Breast epithelium (tissue), 4 donors: ENCODE measurements around the gene NLRP6. TPM values are rescaled to one million over a fixed set of nuclear protein-coding genes. Genes with fewer than 3 reads are reported as not detected.
A peak's percentile ranks its signal among the peaks of the same experiment; 100 is the strongest.

Experiments used
- DNase-seq, 2 donors: peaks; one replicate each; pipeline ENCODE4 v3.0.0-alpha.2; 2019; ENCODE audit warnings: low spot score in 2 of 2
- H3K27ac ChIP-seq, 2 donors: fragments of 200-600 bp; sonication (generic) in 1 of 2; one replicate each; pipeline ENCODE4 v1.5.1; 2016 to 2019; ENCODE audit warnings: mild to moderate bottlenecking in 1 of 2
- H3K27me3 ChIP-seq, 2 donors: fragments of 200-600 bp; sonication (generic) in 1 of 2; one replicate each; pipeline versions ENCODE4 v1.5.1 to v1.6.0; 2017 to 2019; ENCODE audit warnings: control low read depth in 1 of 2, mild to moderate bottlenecking in 1 of 2
- H3K36me3 ChIP-seq: fragments of 200-600 bp; one replicate; pipeline ENCODE4 v1.5.1; 2019
- H3K4me1 ChIP-seq, 2 donors: fragments of 200-600 bp; sonication (generic); one replicate each; pipeline ENCODE4 v1.5.1; 2016 to 2019; ENCODE audit warnings: control low read depth in 1 of 2
- H3K4me3 ChIP-seq, 3 donors: fragments of 200-600 bp; sonication (generic); 1 replicate in 2 of 3; 2 replicates in 1 of 3; pipeline ENCODE4 v1.5.1; 2016 to 2019; ENCODE audit warnings: mild to moderate bottlenecking in 3 of 3, moderate library complexity in 2 of 3
- H3K9me3 ChIP-seq, 2 donors: fragments of 200-600 bp; sonication (generic) in 1 of 2; one replicate each; pipeline ENCODE4 v1.5.1; 2016 to 2019; ENCODE audit warnings: control low read depth in 1 of 2
- POLR2A ChIP-seq: fragments of 450-650 bp; IDR thresholded peaks from one replicate; pipeline ENCODE4 v1.6.1; 2016; ENCODE audit warnings: antibody characterized with exemption, mild to moderate bottlenecking, moderate library complexity
- POLR2AphosphoS5 ChIP-seq, 3 donors: sonication (generic); formaldehyde crosslinking; IDR thresholded peaks; one replicate each; pipeline ENCODE4 v1.6.1; 2017; ENCODE audit warnings: antibody characterized with exemption in 3 of 3
- intact Hi-C: fragments of 100-400 bp; cut with DNase I; formaldehyde crosslinking; loops from one replicate; pipeline ENCODE4 v1.15.1; 2023; ENCODE audit warnings: low total_unique reads
- total RNA-seq, 3 donors: library from RNA; depleted of rRNA; stranded (reverse); fragments of >200 nt; gene quantifications; one replicate each; pipeline ENCODE4 v1.1.0, GENCODE V29; 2016
- TF ChIP-seq, protein P1 (sequence below), 3 donors: fragments of 450-650 bp; IDR thresholded peaks; one replicate each; pipeline ENCODE4 v1.5.1; 2016 to 2017; ENCODE audit warnings: antibody characterized with exemption in 3 of 3, mild to moderate bottlenecking in 3 of 3, moderate library complexity in 3 of 3

NLRP6 gene
- total RNA-seq, 3 donors from 2014 or later, result 0.59 to 3.7 (median 2.0) TPM

DNA sequence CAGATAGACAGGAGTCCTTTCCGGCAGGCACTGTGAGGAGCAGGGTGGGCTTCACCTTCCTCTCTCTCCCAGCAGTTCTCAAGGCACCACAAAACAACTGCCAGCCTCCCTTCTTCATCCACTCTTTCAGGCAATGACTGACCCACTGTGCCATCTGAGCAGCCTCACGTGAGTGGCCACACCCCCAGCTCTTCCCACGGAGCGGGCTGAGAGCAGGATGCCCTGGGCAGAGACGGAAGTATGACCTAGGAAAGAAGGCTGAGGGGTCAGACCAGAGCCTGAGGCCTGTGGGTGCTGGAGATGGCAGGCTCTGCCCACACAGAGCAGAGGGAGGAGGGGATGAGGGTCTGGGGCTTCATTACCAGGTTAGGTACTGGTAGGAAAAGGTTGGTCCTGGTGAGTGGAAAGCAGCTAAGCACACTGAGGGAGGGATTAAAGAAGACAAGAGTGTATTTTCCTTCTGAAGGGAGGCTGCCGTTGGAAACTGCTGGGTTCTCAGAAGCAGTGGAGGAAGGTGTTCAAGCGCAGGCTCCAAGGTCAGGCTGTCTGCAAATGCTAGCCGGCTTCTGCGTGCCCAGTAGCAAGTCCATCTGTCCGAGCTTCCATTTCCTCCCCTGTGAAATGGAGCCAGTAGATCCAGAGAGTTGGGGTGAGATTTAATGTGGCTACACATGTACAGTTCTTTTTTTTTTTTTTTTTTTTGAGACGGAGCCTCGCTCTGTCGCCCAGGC lies 4.6 kb downstream of the NLRP6 start:
- peak in 1 of 2 donors; percentile 39 for DNase-seq
- H3K9me3 ChIP-seq, result no peaks in the 10 kb centered on the region
- H3K27ac ChIP-seq, result no peak overlapping the region
- no peak overlapping the region for H3K4me3 ChIP-seq
- intact Hi-C loops, result loop anchor here (2.0 kb wide), 1 partner anchor 36 kb away; no protein-coding TSS in a partner anchor
- peaks cover 24 to 66% of the 10 kb centered on the region in 2 donors for H3K27me3 ChIP-seq
- H3K4me1 ChIP-seq, result no peaks in the 10 kb centered on the region
- no peaks in the 10 kb centered on the region for H3K36me3 ChIP-seq
- TF ChIP-seq POLR2A, result no peak
- TF ChIP-seq, protein P1, sequence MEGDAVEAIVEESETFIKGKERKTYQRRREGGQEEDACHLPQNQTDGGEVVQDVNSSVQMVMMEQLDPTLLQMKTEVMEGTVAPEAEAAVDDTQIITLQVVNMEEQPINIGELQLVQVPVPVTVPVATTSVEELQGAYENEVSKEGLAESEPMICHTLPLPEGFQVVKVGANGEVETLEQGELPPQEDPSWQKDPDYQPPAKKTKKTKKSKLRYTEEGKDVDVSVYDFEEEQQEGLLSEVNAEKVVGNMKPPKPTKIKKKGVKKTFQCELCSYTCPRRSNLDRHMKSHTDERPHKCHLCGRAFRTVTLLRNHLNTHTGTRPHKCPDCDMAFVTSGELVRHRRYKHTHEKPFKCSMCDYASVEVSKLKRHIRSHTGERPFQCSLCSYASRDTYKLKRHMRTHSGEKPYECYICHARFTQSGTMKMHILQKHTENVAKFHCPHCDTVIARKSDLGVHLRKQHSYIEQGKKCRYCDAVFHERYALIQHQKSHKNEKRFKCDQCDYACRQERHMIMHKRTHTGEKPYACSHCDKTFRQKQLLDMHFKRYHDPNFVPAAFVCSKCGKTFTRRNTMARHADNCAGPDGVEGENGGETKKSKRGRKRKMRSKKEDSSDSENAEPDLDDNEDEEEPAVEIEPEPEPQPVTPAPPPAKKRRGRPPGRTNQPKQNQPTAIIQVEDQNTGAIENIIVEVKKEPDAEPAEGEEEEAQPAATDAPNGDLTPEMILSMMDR (IDR thresholded peaks at IDR 0.05), result no peak
- no peak for TF ChIP-seq POLR2AphosphoS5 (IDR thresholded peaks at IDR 0.05)

DNA sequence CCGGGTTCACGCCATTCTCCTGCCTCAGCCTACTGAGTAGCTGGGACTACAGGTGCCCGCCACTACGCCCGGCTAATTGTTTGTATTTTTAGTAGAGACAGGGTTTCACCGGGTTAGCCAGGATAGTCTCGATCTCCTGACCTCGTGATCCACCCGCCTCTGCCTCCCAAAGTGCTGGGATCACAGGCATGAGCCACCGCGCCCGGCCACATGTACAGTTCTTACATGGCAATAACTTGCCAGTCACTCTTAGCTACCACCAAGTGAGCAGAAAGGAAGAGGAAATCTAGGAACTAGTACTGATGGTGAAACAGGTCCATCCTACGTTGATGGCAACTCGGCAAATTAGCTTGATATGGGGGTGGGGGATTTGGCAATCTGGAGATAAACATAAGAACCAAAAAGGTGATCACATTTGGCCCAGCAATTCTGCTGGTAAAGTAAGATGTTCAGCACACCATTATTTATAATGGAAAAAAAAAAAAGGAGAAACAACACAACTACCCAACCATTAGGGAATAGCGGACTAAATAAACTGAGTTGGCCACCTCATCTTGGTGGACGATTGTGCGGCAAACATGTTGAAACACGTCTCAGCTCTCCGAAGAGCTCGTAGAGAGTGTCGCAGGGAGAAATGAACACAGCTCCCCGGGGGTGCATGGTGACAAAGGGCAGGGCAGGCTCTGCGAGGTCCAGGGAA lies 5.3 kb downstream of the NLRP6 start:
- Histone ChIP-seq H3K9me3 (no peaks in the 10 kb centered on the region), H3K36me3 (no peaks in the 10 kb centered on the region), H3K27ac (no peak overlapping the region), H3K4me3 (no peak overlapping the region), H3K27me3 (peaks cover 24 to 61% of the 10 kb centered on the region in 2 donors), H3K4me1 (peaks cover 0 to 5% of the 10 kb centered on the region in 2 donors)
- intact Hi-C loops, result loop anchor here (2.0 kb wide), 1 partner anchor 37 kb away; no protein-coding TSS in a partner anchor
- DNase-seq, result no peak
- TF ChIP-seq POLR2A (no peak), POLR2AphosphoS5 (IDR thresholded peaks at IDR 0.05) (no peak)
- TF ChIP-seq, protein P1 (IDR thresholded peaks at IDR 0.05), result no peak

DNA sequence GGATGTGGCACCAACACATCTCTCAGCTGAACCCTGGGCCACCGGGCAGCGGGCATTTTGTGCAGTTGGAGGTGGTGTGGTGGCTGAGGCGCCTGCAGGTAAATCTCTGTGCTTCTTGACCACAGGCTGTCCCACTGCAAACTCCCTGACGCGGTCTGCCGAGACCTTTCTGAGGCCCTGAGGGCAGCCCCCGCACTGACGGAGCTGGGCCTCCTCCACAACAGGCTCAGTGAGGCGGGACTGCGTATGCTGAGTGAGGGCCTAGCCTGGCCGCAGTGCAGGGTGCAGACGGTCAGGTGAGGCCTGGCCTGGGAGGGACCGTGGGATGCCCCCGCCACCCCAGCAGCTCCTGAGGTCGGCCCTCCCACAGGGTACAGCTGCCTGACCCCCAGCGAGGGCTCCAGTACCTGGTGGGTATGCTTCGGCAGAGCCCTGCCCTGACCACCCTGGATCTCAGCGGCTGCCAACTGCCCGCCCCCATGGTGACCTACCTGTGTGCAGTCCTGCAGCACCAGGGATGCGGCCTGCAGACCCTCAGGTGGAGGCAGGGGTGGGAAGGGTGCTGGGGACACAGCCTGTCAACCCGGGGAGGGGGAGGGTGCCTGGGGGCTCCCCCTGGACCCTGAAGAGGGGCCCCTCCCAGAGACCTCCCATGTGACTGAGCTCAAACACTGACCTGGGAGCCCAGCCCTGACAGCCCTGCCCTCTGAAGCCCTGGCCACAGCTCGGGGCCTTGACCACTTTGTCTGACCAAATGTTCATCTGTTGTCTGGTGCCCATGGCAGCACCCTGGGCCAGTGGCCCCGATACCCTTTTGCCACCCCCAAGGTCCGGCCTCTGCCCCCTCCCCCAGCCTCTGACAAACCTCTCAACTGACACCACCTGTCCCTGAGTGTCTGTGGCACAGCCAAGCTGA lies 6.2 kb downstream of the NLRP6 start:
- H3K27me3 ChIP-seq, result peaks cover 18 to 53% of the 10 kb centered on the region in 2 donors
- intact Hi-C loops, result no loop called here
- H3K27ac ChIP-seq, result no peak overlapping the region
- DNase-seq, result peak in 1 of 2 donors; percentile 48
- H3K4me3 ChIP-seq, result no peak overlapping the region
- no peaks in the 10 kb centered on the region for H3K36me3 ChIP-seq
- no peaks in the 10 kb centered on the region for H3K9me3 ChIP-seq
- peaks cover 0 to 5% of the 10 kb centered on the region in 2 donors for H3K4me1 ChIP-seq
- TF ChIP-seq, protein P1 (IDR thresholded peaks at IDR 0.05), result no peak
- TF ChIP-seq POLR2AphosphoS5 (IDR thresholded peaks at IDR 0.05) (no peak), POLR2A (no peak)

DNA sequence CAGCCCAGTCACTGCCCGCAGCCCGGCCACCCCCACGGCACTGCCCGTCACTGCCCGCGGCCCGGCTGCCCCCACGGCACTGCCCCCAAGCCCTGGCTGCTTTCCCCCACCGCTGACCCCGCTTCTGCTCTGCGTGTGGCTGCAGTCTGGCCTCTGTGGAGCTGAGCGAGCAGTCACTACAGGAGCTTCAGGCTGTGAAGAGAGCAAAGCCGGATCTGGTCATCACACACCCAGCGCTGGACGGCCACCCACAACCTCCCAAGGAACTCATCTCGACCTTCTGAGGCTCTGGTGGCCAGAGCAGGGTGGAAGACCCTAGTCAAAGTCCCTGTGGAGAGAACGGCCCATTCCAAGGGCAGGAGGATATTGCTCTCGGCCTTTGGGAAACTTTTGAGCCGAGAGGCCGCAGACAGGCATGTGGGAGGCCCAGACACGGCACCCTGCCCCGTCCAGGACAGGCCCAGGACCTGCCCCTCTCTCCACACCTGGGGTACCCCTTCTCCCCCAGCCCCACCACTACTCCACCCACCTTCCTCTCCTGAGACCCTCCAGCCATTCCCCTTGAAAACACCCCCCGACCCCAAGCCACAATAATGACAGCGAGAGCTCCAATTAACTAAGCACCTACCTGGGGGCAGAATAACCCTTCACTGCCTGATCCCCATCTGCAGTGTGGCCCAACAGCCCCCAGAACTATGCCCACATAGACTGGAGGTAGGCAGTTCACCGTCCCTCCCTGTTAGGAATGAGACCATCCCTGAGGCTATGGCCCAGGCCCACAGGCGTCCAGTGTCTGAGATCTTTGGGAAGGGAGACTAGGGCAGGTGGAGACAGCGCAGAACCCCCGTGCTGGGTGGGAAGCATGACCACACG lies 7.0 kb downstream of the NLRP6 start:
- DNase-seq, result peak in 1 of 2 donors; percentile 43
- Histone ChIP-seq H3K4me3 (no peak overlapping the region), H3K27me3 (peaks cover 12 to 44% of the 10 kb centered on the region in 2 donors), H3K4me1 (peaks cover 0 to 5% of the 10 kb centered on the region in 2 donors), H3K9me3 (no peaks in the 10 kb centered on the region), H3K27ac (no peak overlapping the region), H3K36me3 (no peaks in the 10 kb centered on the region)
- no peak for TF ChIP-seq POLR2A
- TF ChIP-seq, protein P1 (IDR thresholded peaks at IDR 0.05), result no peak
- TF ChIP-seq POLR2AphosphoS5 (IDR thresholded peaks at IDR 0.05), result no peak
- intact Hi-C loops, result no loop called here
